Fibroblast of villous mesenchyme (primary cell): ENCODE data around the gene SEPSECS. TPM values are rescaled to one million over a fixed set of nuclear protein-coding genes. Genes with fewer than 3 reads are reported as not detected.
A peak's percentile ranks its signal among the peaks of the same experiment; 100 is the strongest.

Experiments
- DNase-seq: peaks from one replicate; pipeline ENCODE4 v3.0.0-alpha.2; 2010; ENCODE audit warnings: low read depth
- H3K4me3 ChIP-seq: 2 replicates; pipeline ENCODE4 v1.5.1; 2011; ENCODE audit warnings: low read depth, mild to moderate bottlenecking, low read length
- total RNA-seq: library from RNA; depleted of rRNA; stranded (reverse); fragments of >200 nt; gene quantifications from 2 replicates; pipeline ENCODE4 v1.2.3, GENCODE V29; 2012
- TF ChIP-seq, protein P1 (sequence below): IDR thresholded peaks from 2 replicates; pipeline ENCODE4 v1.5.1; 2012; ENCODE audit warnings: low read depth, mild to moderate bottlenecking, low read length; ENCODE audit not compliant: insufficient read depth

Gene SEPSECS
- total RNA-seq, 1 donor = 6.5 TPM

DNA sequence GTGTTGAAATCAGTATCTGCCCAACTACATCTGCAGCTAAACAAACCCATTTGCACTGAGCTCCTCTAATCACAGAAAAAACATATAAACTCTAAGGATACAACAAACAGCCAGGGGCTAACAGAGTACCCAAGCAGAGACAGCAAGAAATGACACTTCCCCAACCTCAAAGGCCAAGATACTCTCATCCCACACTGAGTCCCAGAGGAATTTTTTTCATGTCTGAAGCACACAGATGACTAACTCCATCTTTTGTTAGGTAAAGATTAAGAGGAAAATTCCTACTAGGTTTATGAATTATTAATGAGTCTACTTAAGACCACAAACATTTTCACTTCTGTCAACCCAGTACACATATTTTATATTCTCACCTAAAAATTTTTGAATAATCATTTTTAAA, 31.6 kb downstream of the SEPSECS start:
- peak; percentile 23 for DNase-seq
- no peak overlapping the region for H3K4me3 ChIP-seq
- TF ChIP-seq, protein P1, sequence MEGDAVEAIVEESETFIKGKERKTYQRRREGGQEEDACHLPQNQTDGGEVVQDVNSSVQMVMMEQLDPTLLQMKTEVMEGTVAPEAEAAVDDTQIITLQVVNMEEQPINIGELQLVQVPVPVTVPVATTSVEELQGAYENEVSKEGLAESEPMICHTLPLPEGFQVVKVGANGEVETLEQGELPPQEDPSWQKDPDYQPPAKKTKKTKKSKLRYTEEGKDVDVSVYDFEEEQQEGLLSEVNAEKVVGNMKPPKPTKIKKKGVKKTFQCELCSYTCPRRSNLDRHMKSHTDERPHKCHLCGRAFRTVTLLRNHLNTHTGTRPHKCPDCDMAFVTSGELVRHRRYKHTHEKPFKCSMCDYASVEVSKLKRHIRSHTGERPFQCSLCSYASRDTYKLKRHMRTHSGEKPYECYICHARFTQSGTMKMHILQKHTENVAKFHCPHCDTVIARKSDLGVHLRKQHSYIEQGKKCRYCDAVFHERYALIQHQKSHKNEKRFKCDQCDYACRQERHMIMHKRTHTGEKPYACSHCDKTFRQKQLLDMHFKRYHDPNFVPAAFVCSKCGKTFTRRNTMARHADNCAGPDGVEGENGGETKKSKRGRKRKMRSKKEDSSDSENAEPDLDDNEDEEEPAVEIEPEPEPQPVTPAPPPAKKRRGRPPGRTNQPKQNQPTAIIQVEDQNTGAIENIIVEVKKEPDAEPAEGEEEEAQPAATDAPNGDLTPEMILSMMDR = no peak

DNA sequence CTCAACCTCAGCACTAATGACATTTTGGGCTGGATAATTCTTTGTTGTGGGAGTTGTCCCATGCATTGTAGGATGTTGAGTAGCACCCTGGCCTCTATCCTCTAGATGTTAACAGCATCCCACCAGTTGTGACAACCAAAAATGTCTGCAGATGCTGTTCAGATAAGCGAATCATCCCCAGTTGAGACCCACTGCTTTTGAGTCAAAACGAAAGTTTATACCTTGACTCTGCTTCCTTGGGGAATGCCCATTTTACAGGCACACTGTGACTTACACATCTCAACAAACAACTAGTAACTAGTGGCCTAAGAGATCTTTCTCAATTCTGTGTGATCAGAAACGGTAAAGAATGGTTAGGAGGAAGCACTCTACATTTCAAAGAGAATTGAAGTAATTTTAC, 37.0 kb downstream of the SEPSECS start:
- no peak overlapping the region for H3K4me3 ChIP-seq
- TF ChIP-seq, protein P1 = no peak
- DNase-seq = no peak

DNA sequence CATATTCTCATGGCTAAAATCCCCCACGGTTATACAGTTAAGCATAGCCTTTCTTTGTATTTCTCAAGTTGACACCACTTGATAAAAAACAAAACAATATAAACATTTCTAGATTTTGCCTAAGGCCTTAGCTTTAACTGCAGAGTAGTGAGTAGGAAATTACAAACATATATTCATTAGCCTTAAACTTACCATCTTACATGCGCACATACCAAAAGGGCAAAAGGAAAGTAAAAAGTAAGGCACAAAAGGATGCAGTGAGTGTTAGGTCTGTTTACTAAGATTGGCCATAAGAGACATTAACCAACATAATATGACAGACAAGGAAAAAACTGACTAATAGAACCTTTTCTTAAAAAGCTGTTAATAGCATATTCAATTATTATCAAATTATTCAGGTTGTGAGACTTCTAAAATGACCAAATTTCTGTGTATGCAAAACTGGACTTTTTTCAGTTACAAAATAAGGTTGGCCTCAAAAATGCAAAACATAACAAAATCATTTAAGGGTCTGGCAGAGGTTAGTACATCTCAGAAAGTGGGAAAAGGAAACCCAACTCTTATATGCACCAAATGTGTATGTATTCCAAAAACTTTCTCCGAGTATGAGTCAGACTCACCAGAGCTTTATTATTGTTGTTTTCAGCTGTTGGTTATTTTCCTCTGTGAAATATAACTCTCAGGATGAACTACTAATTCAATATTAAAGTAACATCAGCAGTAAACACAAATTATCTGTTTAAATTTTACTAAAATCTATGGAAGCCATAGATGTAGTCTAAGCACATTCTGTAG, 39.9 kb downstream of the SEPSECS start:
- DNase-seq = peak; percentile 48
- TF ChIP-seq, protein P1 = no peak
- no peak overlapping the region for H3K4me3 ChIP-seq

DNA sequence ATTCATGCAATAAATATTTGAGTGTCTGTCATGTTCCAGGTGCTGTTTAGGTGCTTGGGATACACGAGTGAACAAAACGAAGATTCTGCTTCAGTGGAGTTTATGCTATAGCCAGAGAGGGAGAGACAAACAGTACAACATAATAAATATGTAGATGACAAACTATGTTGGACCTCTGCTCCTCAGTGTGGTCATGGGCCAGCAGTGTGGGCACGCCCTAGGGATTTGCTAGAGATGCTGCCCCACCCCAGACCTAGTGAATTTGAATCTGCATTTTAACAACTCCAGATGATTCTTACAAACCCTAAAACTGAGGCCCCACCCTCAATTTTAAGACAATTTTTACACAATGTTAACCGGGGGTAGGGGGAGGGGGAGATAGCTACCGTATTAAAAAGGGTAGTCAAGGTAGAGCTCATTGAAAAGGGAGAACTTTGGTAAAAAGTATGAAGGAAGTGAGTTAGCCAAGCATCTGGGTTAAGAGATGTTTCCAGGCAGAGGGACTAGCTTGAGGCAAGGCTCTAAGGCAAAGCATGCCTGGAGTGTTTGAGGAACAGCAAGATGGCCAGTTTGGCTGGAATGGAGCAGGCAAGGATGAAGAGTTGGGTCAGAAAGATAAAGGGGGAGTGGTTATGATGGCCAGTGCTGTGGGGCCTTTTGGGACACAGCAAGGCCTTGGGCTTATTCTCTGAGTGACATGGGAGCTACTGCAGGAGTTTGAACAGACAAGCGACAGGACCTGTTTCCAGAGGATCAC, 42.4 kb downstream of the SEPSECS start:
- DNase-seq = no peak
- H3K4me3 ChIP-seq = no peak overlapping the region
- TF ChIP-seq, protein P1 = no peak

DNA sequence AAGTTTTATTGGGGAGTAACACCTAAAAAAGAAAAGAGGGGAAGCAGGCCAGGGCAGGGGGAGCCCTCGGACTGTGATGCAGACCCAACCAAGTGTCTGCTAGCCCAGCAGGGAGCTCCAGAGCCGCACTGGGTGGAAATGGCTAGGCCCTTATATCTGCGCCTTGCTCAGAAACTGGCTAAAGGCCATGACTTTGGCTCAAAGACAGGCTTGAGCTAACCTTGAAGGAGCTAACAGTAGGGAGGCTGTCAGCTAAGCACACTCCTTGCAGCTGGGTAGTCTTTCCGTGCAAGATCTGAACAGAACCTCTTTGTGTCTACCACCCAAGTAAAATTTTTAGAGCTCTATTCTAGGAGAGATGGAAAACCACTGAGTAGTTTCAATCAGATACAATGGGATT, 43.0 kb downstream of the SEPSECS start:
- TF ChIP-seq, protein P1 = no peak
- no peak overlapping the region for H3K4me3 ChIP-seq
- DNase-seq = no peak

DNA sequence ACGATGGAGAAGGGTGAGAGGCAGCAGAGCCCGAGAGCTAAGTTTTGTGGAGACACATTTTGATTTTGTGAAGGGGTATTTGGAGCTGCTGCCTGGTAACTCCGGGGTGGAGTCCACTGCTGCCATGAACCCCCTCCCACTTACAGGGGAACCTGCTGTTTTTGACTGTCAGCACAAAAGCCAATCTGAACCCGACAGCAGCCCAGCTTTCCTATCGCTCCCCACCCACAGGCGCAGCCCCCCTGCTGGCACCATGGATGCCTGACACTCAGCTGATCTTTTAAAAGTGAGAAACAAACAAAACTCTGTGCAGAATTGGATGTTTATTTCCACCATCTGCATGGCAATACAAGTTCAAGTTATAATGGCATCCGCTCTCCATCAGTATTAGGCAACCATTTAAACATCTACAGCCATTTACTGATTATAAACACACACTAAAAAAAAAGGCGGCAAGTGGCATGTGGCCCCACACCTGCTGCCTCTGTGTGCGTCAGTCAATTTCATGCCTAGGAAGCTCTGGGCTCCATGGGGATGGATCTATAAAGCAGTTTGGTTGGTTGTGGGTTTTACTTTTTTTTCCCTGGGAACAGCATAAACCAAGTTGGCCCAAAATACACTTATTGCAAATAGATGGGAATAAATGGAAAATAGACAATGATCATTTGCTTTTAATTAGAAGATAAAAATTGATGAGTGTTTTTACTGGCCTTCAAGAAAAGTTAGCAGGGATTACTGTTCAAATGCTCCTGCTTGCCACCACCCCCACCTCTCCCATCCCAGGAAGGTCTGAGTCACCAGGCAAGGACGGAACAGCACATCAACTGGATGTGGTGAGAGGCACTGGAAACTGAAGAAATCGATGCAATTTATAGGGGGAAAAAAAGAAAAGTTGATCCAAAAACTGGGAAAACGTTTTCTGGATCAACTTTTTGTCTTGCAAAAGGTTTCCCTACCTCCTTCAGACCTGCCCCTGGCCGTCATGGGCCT, 46.0 kb downstream of the SEPSECS start:
- TF ChIP-seq, protein P1 = no peak
- no peak overlapping the region for H3K4me3 ChIP-seq
- DNase-seq = peak; percentile 25
